Body of pancreas (tissue), 4 donors: ENCODE data around the gene HNRNPUL2. TPM values are rescaled to one million over a fixed set of nuclear protein-coding genes. Genes with fewer than 3 reads are reported as not detected.

Experiments
- ATAC-seq: fragments of 150-250 bp; one replicate; pipeline ENCODE4 v1.9.1; 2016
- DNase-seq, 4 donors: peaks; one replicate each; pipeline ENCODE4 v3.0.0-alpha.2; 2019
- H3K27ac ChIP-seq, 4 donors: fragments of 200-600 bp; sonication (generic); 1 replicate in 3 of 4; 2 replicates in 1 of 4; pipeline versions ENCODE4 v1.5.1 to v1.6.1; 2016 to 2019; ENCODE audit warnings: mild to moderate bottlenecking in 1 of 4, mixed read lengths in 1 of 4, moderate library complexity in 1 of 4
- H3K27me3 ChIP-seq, 2 donors: fragments of 200-600 bp; sonication (generic); one replicate each; pipeline ENCODE4 v1.6.0; 2016; ENCODE audit warnings: mild to moderate bottlenecking in 1 of 2
- H3K36me3 ChIP-seq, 2 donors: fragments of 200-600 bp; sonication (generic); replicated peaks in 1 of 2; 2 replicates each; pipeline ENCODE4 v1.5.1; 2016; ENCODE audit warnings: low read depth in 2 of 2; ENCODE audit not compliant: insufficient read depth in 1 of 2
- H3K4me1 ChIP-seq: fragments of 200-600 bp; sonication (generic); one replicate; pipeline ENCODE4 v1.6.0; 2016
- H3K4me3 ChIP-seq, 2 donors: fragments of 200-600 bp; sonication (generic); 1 replicate in 1 of 2; 2 replicates in 1 of 2; pipeline ENCODE4 v1.5.1; 2016 to 2019
- H3K9me3 ChIP-seq, 3 donors: fragments of 200-600 bp; sonication (generic); 1 replicate in 2 of 3; 2 replicates in 1 of 3; pipeline ENCODE4 v1.5.1; 2016
- POLR2A ChIP-seq, 3 donors: fragments of 450-650 bp; IDR thresholded peaks; one replicate each; pipeline ENCODE4 v1.6.1; 2016; ENCODE audit warnings: antibody characterized with exemption in 3 of 3, mild to moderate bottlenecking in 2 of 3
- WGBS, 2 donors: methylation state at CpG; one replicate each; pipeline ENCODE4 v1.1.5; 2017; 5-methylcytosine and 5-hydroxymethylcytosine counted together
- intact Hi-C: fragments of 100-400 bp; cut with DNase I; formaldehyde crosslinking; loops from one replicate; pipeline ENCODE4 v1.15.1; 2023
- total RNA-seq, 2 donors: library from RNA; depleted of rRNA; stranded (reverse); fragments of >200 nt; gene quantifications; one replicate each; pipeline ENCODE4 v1.1.0, GENCODE V29; 2016
- TF ChIP-seq, protein P1 (sequence below), 7 experiments: fragments of 450-650 bp in 4 of 7; fragments of 200-600 bp in 3 of 7; sonication (generic) in 3 of 7; IDR thresholded peaks; one replicate each; pipeline ENCODE4 v1.5.1; 2016 to 2019; ENCODE audit warnings: antibody characterized with exemption in 7 of 7

The HNRNPUL2 gene
- total RNA-seq, 2 donors from 2014 or later = 19.1 to 20.5 TPM

DNA sequence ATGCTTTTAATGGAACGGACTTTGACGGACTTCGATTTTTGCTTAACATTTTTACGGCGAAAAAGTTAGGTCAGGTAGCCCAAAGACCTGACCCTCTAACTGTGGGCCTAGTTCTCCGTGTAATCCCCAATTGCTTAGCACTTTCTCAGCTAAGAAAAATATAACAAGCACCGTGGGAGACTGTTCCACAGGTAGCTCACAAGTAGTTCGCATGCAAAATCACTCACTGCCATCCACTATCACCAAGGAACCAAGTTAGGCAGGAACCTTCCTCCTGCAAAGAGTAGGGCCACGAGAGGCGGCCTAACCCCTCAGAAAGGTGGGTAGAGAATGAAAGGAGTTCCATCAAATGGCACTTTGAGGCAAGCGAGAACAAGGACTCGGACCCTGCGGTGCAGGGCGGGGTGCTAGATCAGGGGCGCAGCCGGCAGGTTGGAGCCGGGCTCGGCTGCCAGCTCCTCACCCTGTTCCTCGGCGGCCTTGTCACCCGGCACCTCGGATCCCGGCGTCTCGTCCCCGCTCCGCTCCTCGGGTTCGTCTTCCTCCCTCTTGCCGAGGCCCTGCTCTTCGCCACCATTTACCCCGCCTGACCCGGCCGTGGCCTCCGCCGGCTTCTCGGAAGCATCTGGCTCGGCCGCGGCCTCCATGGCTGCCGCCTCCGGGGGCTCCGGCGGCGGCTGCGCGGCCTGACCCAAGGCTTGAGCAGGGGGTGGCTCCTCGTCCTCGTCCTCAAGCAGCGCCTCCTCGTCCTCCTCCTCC, 922 bp downstream of the HNRNPUL2 start:
- peak in 3 of 4 donors; percentile 25 to 34 (median 28) for DNase-seq
- H3K4me1 ChIP-seq = peaks cover 32% of the 10 kb centered on the region
- intact Hi-C loops = no loop called here
- no peak for TF ChIP-seq POLR2A (IDR thresholded peaks at IDR 0.05)
- TF ChIP-seq, protein P1, sequence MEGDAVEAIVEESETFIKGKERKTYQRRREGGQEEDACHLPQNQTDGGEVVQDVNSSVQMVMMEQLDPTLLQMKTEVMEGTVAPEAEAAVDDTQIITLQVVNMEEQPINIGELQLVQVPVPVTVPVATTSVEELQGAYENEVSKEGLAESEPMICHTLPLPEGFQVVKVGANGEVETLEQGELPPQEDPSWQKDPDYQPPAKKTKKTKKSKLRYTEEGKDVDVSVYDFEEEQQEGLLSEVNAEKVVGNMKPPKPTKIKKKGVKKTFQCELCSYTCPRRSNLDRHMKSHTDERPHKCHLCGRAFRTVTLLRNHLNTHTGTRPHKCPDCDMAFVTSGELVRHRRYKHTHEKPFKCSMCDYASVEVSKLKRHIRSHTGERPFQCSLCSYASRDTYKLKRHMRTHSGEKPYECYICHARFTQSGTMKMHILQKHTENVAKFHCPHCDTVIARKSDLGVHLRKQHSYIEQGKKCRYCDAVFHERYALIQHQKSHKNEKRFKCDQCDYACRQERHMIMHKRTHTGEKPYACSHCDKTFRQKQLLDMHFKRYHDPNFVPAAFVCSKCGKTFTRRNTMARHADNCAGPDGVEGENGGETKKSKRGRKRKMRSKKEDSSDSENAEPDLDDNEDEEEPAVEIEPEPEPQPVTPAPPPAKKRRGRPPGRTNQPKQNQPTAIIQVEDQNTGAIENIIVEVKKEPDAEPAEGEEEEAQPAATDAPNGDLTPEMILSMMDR (IDR thresholded peaks at IDR 0.05) = no peak
- peak overlapping the region; percentile 90 to 99 (median 97) for H3K27ac ChIP-seq
- H3K27me3 ChIP-seq = no peaks in the 10 kb centered on the region
- 0 to 1% methylated on average over 18 to 46 of the region's 51 CpGs for WGBS, 2 donors
- H3K4me3 ChIP-seq = peak overlapping the region; percentile 86 to 93
- no peaks in the 10 kb centered on the region for H3K9me3 ChIP-seq
- peaks cover 7 to 19% of the 10 kb centered on the region in 2 donors for H3K36me3 ChIP-seq
- no peak for ATAC-seq

DNA sequence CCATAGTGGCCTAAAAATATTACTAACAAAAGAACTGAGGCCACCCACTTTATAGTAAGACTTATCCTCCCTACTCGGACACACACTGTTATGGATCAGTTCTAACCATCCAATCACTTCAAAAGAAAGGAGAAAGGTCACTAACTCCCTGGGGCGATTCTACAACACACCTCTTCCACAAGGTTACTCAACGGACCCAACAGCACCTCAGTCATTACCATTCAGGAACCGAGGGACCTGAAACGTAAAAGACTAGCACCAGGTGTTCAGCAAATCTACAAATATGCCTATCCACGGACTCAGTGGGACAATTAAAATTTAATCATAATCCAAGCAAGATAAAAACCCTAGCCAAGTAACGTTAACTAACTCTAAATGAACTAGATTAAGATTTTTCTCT, 1.6 kb downstream of the HNRNPUL2 start:
- no peak for ATAC-seq
- intact Hi-C loops = no loop called here
- peaks cover 13 to 25% of the 10 kb centered on the region in 2 donors for H3K36me3 ChIP-seq
- DNase-seq = no peak
- TF ChIP-seq, protein P1 (IDR thresholded peaks at IDR 0.05) = no peak
- TF ChIP-seq POLR2A (IDR thresholded peaks at IDR 0.05) = no peak
- peak overlapping the region in 3 of 4 donors; percentile 90 to 99 (median 97) for H3K27ac ChIP-seq
- WGBS, 2 donors = 0% methylated on average over 7 of the region's 7 CpGs
- H3K4me1 ChIP-seq = peaks cover 27% of the 10 kb centered on the region
- H3K9me3 ChIP-seq = no peaks in the 10 kb centered on the region
- H3K27me3 ChIP-seq = no peaks in the 10 kb centered on the region
- peak overlapping the region; percentile 86 to 93 for H3K4me3 ChIP-seq

DNA sequence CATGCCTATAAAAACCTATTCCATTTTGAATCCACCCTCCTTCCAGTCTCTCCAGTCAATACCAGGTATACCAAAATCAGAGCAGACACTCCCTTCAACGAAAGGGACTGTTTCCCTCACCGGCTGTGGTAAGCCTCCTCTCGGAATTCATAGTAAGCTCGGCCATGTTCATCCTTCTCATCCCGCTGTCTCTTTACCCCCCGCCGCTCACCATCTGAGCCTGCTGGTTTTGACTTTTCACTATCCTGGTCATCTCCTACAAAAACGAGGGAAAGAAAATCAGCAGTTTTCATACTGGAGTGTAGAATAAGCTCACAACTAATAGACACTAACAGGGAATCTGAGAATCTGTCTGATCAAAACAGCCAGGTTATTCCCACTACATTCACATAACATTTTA, 3.1 kb downstream of the HNRNPUL2 start:
- H3K27ac ChIP-seq = no peak overlapping the region
- H3K27me3 ChIP-seq = no peaks in the 10 kb centered on the region
- TF ChIP-seq, protein P1 (IDR thresholded peaks at IDR 0.05) = no peak
- no peak for TF ChIP-seq POLR2A (IDR thresholded peaks at IDR 0.05)
- ATAC-seq (no peak), DNase-seq (no peak)
- 25 to 32% methylated on average over 8 of the region's 8 CpGs for WGBS, 2 donors
- peaks cover 15% of the 10 kb centered on the region for H3K4me1 ChIP-seq
- intact Hi-C loops = no loop called here
- peaks cover 18 to 34% of the 10 kb centered on the region in 2 donors for H3K36me3 ChIP-seq
- no peaks in the 10 kb centered on the region for H3K9me3 ChIP-seq
- H3K4me3 ChIP-seq = no peak overlapping the region

DNA sequence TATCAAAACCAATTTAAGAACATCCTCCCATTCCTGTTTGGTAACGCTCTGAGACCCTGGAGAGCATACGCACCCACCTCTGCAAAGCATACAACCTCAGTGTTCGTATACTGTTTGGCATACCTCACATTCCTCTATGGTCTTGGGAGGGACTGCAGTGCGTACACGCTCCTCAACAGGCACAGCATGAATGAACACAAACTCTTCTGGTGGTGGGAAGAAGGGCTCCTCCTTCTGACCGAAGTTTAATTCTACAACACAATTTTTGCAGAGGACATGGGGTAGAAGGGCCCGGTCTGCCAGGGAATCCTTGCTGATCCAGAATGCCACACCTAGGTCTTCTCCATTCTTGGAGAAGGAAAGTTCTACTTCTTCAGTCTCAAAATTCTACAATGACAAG, 5.3 kb downstream of the HNRNPUL2 start:
- H3K36me3 ChIP-seq = peaks cover 18 to 42% of the 10 kb centered on the region in 2 donors
- H3K4me1 ChIP-seq = peaks cover 23% of the 10 kb centered on the region
- DNase-seq (no peak), ATAC-seq (no peak)
- no peaks in the 10 kb centered on the region for H3K27me3 ChIP-seq
- WGBS, 2 donors = 60 to 76% methylated on average over 7 of the region's 7 CpGs
- intact Hi-C loops = no loop called here
- no peaks in the 10 kb centered on the region for H3K9me3 ChIP-seq
- H3K27ac ChIP-seq = no peak overlapping the region
- no peak for TF ChIP-seq POLR2A (IDR thresholded peaks at IDR 0.05)
- TF ChIP-seq, protein P1 (IDR thresholded peaks at IDR 0.05) = no peak
- no peak overlapping the region for H3K4me3 ChIP-seq
